ENCODE results near the gene RPA1. TPM values are rescaled to one million over a fixed set of nuclear protein-coding genes. Genes with fewer than 3 reads are reported as not detected.

The RPA1 gene
- total RNA-seq, 1 experiment from 2014 or later = 158 TPM

GRCh38 chr17:1789936-1790335, 39.9 kb upstream of the RPA1 start (continued):
- TF ChIP-seq SOX15 (CRISPR knock-in tag; IDR thresholded peaks at IDR 0.05) = no peak
- TF ChIP-seq MLX (CRISPR knock-in tag; IDR thresholded peaks at IDR 0.05) = no peak
- TF ChIP-seq, protein P1, sequence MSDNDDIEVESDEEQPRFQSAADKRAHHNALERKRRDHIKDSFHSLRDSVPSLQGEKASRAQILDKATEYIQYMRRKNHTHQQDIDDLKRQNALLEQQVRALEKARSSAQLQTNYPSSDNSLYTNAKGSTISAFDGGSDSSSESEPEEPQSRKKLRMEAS (CRISPR knock-in tag; IDR thresholded peaks at IDR 0.05) = no peak
- TF ChIP-seq ZNF232 (CRISPR knock-in tag; IDR thresholded peaks at IDR 0.05) = no peak

DNA sequence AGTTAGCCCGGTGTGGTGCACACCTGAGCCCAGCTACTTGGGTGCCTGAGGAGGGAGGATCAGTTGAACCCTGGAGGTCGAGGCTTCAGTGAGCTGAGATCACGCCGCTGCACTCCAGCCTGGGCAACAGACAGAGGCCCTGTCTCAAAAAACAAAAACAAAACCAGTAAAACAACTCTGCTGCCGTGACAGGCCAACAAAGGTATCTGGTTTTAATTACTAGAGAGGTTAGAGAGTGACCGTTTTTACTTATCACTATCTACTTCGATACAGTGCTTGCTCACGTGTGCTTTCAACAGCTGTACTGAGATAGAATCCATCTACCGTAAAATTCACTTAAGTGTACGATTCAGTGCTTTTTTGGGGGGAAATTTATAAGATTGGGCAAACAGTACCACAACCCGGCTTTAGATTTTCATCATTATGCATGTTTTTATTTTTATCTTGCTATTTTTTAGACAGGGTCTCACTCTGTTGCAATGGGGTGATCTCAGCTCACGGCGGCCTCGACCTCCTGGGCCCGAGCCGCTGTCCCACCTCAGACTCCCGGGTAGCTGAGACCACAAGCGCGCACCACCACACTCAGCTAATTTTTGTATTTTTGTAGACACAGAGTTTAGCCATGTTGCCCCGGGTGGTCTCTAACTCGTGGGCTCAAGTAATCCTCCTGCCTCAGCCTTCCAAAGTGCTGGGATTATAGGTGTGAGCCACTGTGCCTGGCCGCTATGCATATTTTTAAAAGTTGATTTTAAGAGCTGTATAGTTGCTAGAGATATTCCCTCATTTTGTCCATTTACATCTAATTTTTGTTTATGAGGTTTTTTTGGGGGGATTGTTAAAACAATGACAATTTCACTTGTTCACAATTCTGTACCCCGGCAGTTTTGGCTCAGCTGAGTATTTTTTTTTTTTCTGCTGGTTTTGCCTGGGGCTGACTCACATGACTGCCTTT, 37.0 kb upstream of the RPA1 start:
- DNase-seq (ENCODE audit: low spot score) (no peak), ATAC-seq (no peak)
- no peaks in the 10 kb centered on the region for H3K27me3 Mint-ChIP-seq (ENCODE audit: low read depth)
- POLR2A ChIA-PET = interaction anchor here (1.0 kb wide), 1 partner anchor 76 kb away, joined by 3 read pairs; no protein-coding TSS in a partner anchor
- no peaks in the 10 kb centered on the region for H3K9me3 Mint-ChIP-seq
- peak overlapping the region; percentile 68; the same call in 1 of the 2 replicates for H3K27ac Mint-ChIP-seq
- no peak overlapping the region for H3K4me3 Mint-ChIP-seq
- no peak for TF ChIP-seq TEAD1 (CRISPR knock-in tag; IDR thresholded peaks at IDR 0.05)
- TF ChIP-seq ZNF416 (CRISPR knock-in tag; IDR thresholded peaks at IDR 0.05) = no peak
- no peak for TF ChIP-seq ZBTB43 (CRISPR knock-in tag; IDR thresholded peaks at IDR 0.05)
- no peak for TF ChIP-seq ZSCAN18 (CRISPR knock-in tag; IDR thresholded peaks at IDR 0.05)
- TF ChIP-seq SMAD3 (CRISPR knock-in tag; IDR thresholded peaks at IDR 0.05; ENCODE audit: borderline replicate concordance) = no peak
- H3K4me1 Mint-ChIP-seq = no peaks in the 10 kb centered on the region
- H3K36me3 Mint-ChIP-seq = peaks cover 12% of the 10 kb centered on the region
- CTCF ChIA-PET = interaction anchor here (1.0 to 1.5 kb wide), 3 partner anchors 9 to 79 kb away, joined by 4 to 6 read pairs (median 4); no protein-coding TSS in a partner anchor

DNA sequence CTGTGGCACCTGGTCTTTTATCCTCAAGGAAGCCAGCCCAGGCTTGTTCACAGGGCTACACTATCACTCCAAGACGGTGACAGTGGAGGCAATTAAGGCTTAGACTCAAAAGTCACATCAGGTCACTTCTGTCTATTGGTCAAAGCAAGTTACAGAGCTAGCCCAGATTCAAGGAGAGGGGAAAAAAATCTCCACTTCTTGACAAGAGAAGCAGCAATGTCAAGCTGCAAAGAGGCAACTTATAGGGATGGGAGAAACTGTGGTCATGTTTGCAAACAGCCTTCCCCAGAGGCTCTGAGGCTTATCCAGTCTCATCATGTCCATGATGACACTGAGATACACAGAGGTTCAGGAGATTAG, 36.4 kb upstream of the RPA1 start:
- H3K4me3 Mint-ChIP-seq = no peak overlapping the region
- no peak for ATAC-seq
- peaks cover 12% of the 10 kb centered on the region for H3K36me3 Mint-ChIP-seq
- H3K4me1 Mint-ChIP-seq = no peaks in the 10 kb centered on the region
- peak overlapping the region; percentile 68 for H3K27ac Mint-ChIP-seq
- no peaks in the 10 kb centered on the region for H3K27me3 Mint-ChIP-seq (ENCODE audit: low read depth)
- DNase-seq (ENCODE audit: low spot score) = no peak
- CTCF ChIA-PET = interaction anchor here (1.0 to 1.4 kb wide), 2 partner anchors 10 to 80 kb away, joined by 4 to 6 read pairs; no protein-coding TSS in a partner anchor
- no peaks in the 10 kb centered on the region for H3K9me3 Mint-ChIP-seq
- POLR2A ChIA-PET = interaction anchor here (1.0 kb wide), 1 partner anchor 76 kb away, joined by 3 read pairs; no protein-coding TSS in a partner anchor
- TF ChIP-seq, protein P2, sequence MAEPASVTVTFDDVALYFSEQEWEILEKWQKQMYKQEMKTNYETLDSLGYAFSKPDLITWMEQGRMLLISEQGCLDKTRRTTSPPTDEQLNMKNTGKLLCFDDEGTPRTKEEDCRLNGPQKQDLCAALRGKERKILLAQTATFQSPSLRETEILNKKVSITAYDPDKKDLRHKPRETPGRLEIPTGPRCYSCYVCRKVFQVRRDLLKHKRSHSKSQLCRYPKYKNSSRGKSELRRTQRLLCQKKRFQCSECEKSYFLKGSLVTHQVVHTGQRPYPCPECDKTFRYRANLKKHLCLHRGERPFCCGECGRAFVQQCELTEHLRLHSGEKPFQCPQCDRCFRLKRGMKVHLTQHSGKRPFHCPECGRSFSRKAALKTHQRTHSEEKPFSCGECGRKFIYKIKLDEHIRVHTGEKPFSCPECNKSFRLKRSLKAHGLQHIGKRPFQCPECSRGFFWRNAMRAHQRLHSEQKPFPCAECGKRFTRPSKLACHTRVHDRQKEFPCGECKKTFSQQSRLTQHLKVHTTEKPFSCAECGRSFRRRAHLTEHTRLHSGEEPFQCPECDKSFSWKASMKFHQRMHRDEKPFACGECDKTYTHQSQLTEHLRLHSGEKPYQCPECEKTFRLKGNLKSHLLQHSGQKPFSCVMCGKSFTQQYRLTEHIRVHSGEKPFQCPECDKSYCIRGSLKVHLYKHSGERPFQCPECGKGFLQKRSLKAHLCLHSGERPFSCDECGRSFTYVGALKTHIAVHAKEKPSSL (CRISPR knock-in tag; conservative IDR thresholded peaks at IDR 0.05) = no peak
- TF ChIP-seq JUN (CRISPR knock-in tag; IDR thresholded peaks at IDR 0.05) = no peak
- no peak for TF ChIP-seq ESRRA (CRISPR knock-in tag; IDR thresholded peaks at IDR 0.05; ENCODE audit: borderline replicate concordance)
- TF ChIP-seq USF1 (CRISPR knock-in tag; IDR thresholded peaks at IDR 0.05) = no peak
- TF ChIP-seq CBFB (CRISPR knock-in tag; IDR thresholded peaks at IDR 0.05; ENCODE audit: low read depth) = no peak
- no peak for TF ChIP-seq FOXP1 (CRISPR knock-in tag; IDR thresholded peaks at IDR 0.05; ENCODE audit: borderline replicate concordance)
- no peak for TF ChIP-seq TEAD1 (CRISPR knock-in tag; IDR thresholded peaks at IDR 0.05)
- no peak for TF ChIP-seq MXD4 (CRISPR knock-in tag; IDR thresholded peaks at IDR 0.05; ENCODE audit: borderline replicate concordance)
- TF ChIP-seq, protein P1 (CRISPR knock-in tag; IDR thresholded peaks at IDR 0.05) = no peak
- no peak for TF ChIP-seq SMAD4 (CRISPR knock-in tag; IDR thresholded peaks at IDR 0.05)
- no peak for TF ChIP-seq ELF4 (CRISPR knock-in tag; IDR thresholded peaks at IDR 0.05; ENCODE audit: low read depth)
- no peak for TF ChIP-seq ZBTB43 (CRISPR knock-in tag; IDR thresholded peaks at IDR 0.05)
- no peak for TF ChIP-seq ZNF232 (CRISPR knock-in tag; IDR thresholded peaks at IDR 0.05)
- TF ChIP-seq, protein P3, sequence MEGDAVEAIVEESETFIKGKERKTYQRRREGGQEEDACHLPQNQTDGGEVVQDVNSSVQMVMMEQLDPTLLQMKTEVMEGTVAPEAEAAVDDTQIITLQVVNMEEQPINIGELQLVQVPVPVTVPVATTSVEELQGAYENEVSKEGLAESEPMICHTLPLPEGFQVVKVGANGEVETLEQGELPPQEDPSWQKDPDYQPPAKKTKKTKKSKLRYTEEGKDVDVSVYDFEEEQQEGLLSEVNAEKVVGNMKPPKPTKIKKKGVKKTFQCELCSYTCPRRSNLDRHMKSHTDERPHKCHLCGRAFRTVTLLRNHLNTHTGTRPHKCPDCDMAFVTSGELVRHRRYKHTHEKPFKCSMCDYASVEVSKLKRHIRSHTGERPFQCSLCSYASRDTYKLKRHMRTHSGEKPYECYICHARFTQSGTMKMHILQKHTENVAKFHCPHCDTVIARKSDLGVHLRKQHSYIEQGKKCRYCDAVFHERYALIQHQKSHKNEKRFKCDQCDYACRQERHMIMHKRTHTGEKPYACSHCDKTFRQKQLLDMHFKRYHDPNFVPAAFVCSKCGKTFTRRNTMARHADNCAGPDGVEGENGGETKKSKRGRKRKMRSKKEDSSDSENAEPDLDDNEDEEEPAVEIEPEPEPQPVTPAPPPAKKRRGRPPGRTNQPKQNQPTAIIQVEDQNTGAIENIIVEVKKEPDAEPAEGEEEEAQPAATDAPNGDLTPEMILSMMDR (IDR thresholded peaks at IDR 0.05) = no peak

All from WTC11 (cell line).